KBM-7 (cell line): ENCODE measurements around the gene FUBP1.
A peak's percentile ranks its signal among the peaks of the same experiment; 100 is the strongest.
"Not testable (repeated sequence)": the region's sequence is repeated elsewhere in the genome, so short reads cannot be mapped to it uniquely, and the experiment has no call there.

Source experiments
- DNase-seq: peaks from one replicate; pipeline ENCODE4 v3.0.0-alpha.2; 2015
- in situ Hi-C: fragments of 300-500 bp; cut with MboI; formaldehyde crosslinking; loops from 2 replicates; pipeline ENCODE4 v1.14.3; 2020; ENCODE audit warnings: low sequenced_read_pairs, low pct_unique_long_range_greater_than_20kb, mixed read lengths

FUBP1 gene

GRCh38 chr1:77978969-77979876 lies at the start of gene FUBP1:
FUBP1 (minus strand) TSS chr1:77979072; CDS start chr1:77979004, 68 bp downstream.
- in situ Hi-C loops = no loop called here

GRCh38 chr1:78021134-78021533 lies 42.3 kb upstream of the FUBP1 start:
- in situ Hi-C loops, DNase-seq: not testable (repeated sequence)

More at GRCh38 chr1:77978969-77979876, at the start of gene FUBP1:
- DNase-seq = peak; percentile 99

GRCh38 chr1:78019024-78019423 lies 40.2 kb upstream of the FUBP1 start:
- in situ Hi-C loops = no loop called here

GRCh38 chr1:78015148-78015547 lies 36.3 kb upstream of the FUBP1 start:
- DNase-seq = no peak
- in situ Hi-C loops = no loop called here

More at GRCh38 chr1:78019024-78019423, 40.2 kb upstream of the FUBP1 start:
- DNase-seq = no peak

- in situ Hi-C loops = no loop called here
- no peak for DNase-seq
These were observed 32.2 kb upstream of the FUBP1 start for GRCh38 chr1:78011050-78011449.

- in situ Hi-C loops = no loop called here
- no peak for DNase-seq
These were observed 31.0 kb upstream of the FUBP1 start for GRCh38 chr1:78009836-78010235.

- in situ Hi-C loops = no loop called here
These were observed 30.4 kb upstream of the FUBP1 start for GRCh38 chr1:78009276-78009675.

GRCh38 chr1:78007677-78008341 lies 28.9 kb upstream of the FUBP1 start:
- no peak for DNase-seq
- in situ Hi-C loops = no loop called here

More at GRCh38 chr1:78009276-78009675, 30.4 kb upstream of the FUBP1 start:
- no peak for DNase-seq

GRCh38 chr1:78006521-78006920 lies 27.6 kb upstream of the FUBP1 start:
- in situ Hi-C loops = no loop called here

GRCh38 chr1:78005755-78006154 lies 26.9 kb upstream of the FUBP1 start:
- peak; percentile 67 for DNase-seq
- in situ Hi-C loops = no loop called here

More at GRCh38 chr1:78006521-78006920, 27.6 kb upstream of the FUBP1 start:
- DNase-seq = no peak

- in situ Hi-C loops = no loop called here
- DNase-seq = no peak
These were observed 26.5 kb upstream of the FUBP1 start for GRCh38 chr1:78005448-78005722.

GRCh38 chr1:78004719-78005447 lies 26.0 kb upstream of the FUBP1 start, which contains the start of gene DNAJB4:
DNAJB4 (plus strand) TSS chr1:78004939; CDS start chr1:78005111, 172 bp downstream.
- in situ Hi-C loops = no loop called here
- DNase-seq = peak; percentile 95

GRCh38 chr1:78003882-78004718 lies 25.2 kb upstream of the FUBP1 start:
- in situ Hi-C loops = no loop called here

GRCh38 chr1:78003070-78003746 lies 24.3 kb upstream of the FUBP1 start:
- in situ Hi-C loops = no loop called here

More at GRCh38 chr1:78003882-78004718, 25.2 kb upstream of the FUBP1 start:
- DNase-seq = peak; percentile 74

GRCh38 chr1:78000536-78000935 lies 21.7 kb upstream of the FUBP1 start:
- in situ Hi-C loops, DNase-seq: not testable (repeated sequence)

More at GRCh38 chr1:78003070-78003746, 24.3 kb upstream of the FUBP1 start:
- DNase-seq = no peak

- in situ Hi-C loops = no loop called here
- no peak for DNase-seq
These were observed 17.9 kb upstream of the FUBP1 start for GRCh38 chr1:77996734-77997133.

- DNase-seq = no peak
- in situ Hi-C loops = no loop called here
These were observed 15.3 kb upstream of the FUBP1 start for GRCh38 chr1:77994117-77994705.

- DNase-seq = no peak
- in situ Hi-C loops = no loop called here
These were observed 12.8 kb upstream of the FUBP1 start for GRCh38 chr1:77991638-77992037.
